DOHH2 (cell line): ENCODE measurements around the gene PHF23.

Source experiments
- CTCF ChIP-seq: fragments of 200-600 bp; sonication (generic); IDR thresholded peaks from one replicate; pipeline ENCODE4 v1.5.1; 2014; ENCODE audit warnings: antibody characterized with exemption, mild to moderate bottlenecking, low read depth, low read length; ENCODE audit not compliant: poor library complexity, severe bottlenecking
- EZH2phosphoT487 ChIP-seq: fragments of 200-600 bp; sonication (generic); IDR thresholded peaks from 2 replicates; pipeline ENCODE4 v1.6.1; 2017; ENCODE audit warnings: borderline replicate concordance, mild to moderate bottlenecking, antibody characterized with exemption, low read length, moderate library complexity, mixed read lengths

GRCh38 chr17:7282752-7283321 is 43.6 kb upstream of the PHF23 start:
- TF ChIP-seq CTCF (no peak), EZH2phosphoT487 (no peak)
